Suppressor macrophage treated with lipopolysaccharide for 1 hour (primary cell): ENCODE measurements around the gene RPN2.

Source experiments
- DNase-seq, 3 donors: peaks; one replicate each; pipeline ENCODE4 v3.0.0-alpha.2; 2020 to 2022

Gene RPN2

GRCh38 chr20:37188787-37189186, 9.7 kb downstream of the RPN2 start:
- no peak for DNase-seq

- no peak for DNase-seq
Measured at GRCh38 chr20:37189416-37190016, 10.4 kb downstream of the RPN2 start.

- DNase-seq, result peak in 1 of 3 donors; percentile 6
Measured at GRCh38 chr20:37190354-37191112, 11.4 kb downstream of the RPN2 start.

- DNase-seq, result peak; percentile 72 to 78 (median 77)
Measured at GRCh38 chr20:37192137-37192854, 13.2 kb downstream of the RPN2 start.

- DNase-seq, result no peak
Measured at GRCh38 chr20:37193226-37193625, 14.1 kb downstream of the RPN2 start.

GRCh38 chr20:37193821-37194220, 14.7 kb downstream of the RPN2 start:
- no peak for DNase-seq

- no peak for DNase-seq
Measured at GRCh38 chr20:37194621-37195417, 15.7 kb downstream of the RPN2 start.

GRCh38 chr20:37198932-37199660, 20.0 kb downstream of the RPN2 start:
- DNase-seq, result no peak

- DNase-seq, result no peak
Measured at GRCh38 chr20:37200376-37200775, 21.2 kb downstream of the RPN2 start.

- no peak for DNase-seq
Measured at GRCh38 chr20:37200926-37201826, 22.0 kb downstream of the RPN2 start.

- no peak for DNase-seq
Measured at GRCh38 chr20:37201827-37202162, 22.7 kb downstream of the RPN2 start.

GRCh38 chr20:37202267-37202943, 23.3 kb downstream of the RPN2 start:
- peak; percentile 56 to 73 (median 73) for DNase-seq

GRCh38 chr20:37204056-37204455, 24.9 kb downstream of the RPN2 start:
- DNase-seq, result no peak

GRCh38 chr20:37205130-37205529, 26.0 kb downstream of the RPN2 start:
- DNase-seq, result no peak

- DNase-seq, result no peak
Measured at GRCh38 chr20:37205794-37206193, 26.7 kb downstream of the RPN2 start.

GRCh38 chr20:37207171-37207570, 28.0 kb downstream of the RPN2 start:
- DNase-seq, result no peak

- DNase-seq, result no peak
Measured at GRCh38 chr20:37209193-37209592, 30.1 kb downstream of the RPN2 start.

GRCh38 chr20:37209661-37210314, 30.7 kb downstream of the RPN2 start:
- DNase-seq, result no peak

- peak; percentile 29 to 63 (median 56) for DNase-seq
Measured at GRCh38 chr20:37218441-37218840, 39.3 kb downstream of the RPN2 start.

- no peak for DNase-seq
Measured at GRCh38 chr20:37218976-37219375, 39.8 kb downstream of the RPN2 start.
